ENCODE results near the gene CDHR4. TPM values are rescaled to one million over a fixed set of nuclear protein-coding genes. Genes with fewer than 3 reads are reported as not detected.

The CDHR4 gene
- total and polyA plus RNA-seq, 2 of the 8 experiments (the other 6 are each of a cell fraction or from before 2014, with no cell fraction given) = 0.50 to 0.60 TPM

DNA sequence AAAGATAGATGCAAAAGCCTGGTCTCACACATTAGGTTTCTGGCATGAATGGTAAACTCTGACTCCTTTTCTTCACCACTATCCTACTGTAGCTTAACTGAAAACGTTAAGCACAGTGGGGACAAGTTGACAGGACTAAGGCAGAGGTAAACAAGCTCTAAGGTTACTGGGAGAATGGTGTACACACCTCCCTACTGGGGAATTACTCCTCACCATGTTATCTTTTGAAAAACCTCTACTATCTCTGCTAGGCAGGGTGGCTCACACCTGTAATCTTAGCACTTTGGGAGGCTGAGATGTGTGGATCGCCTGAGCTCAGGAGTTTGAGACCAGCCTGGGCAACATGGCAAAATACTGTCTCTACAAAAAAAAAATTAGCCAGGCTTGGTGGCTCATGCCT lies 42.5 kb downstream of the CDHR4 start:
- no peak overlapping the region for H4K5ac ChIP-seq (ENCODE audit: insufficient read length, low read depth, low read length)
- no peak overlapping the region for H3K4me3 ChIP-seq (ENCODE audit: extremely low read depth in 1 of 4, insufficient read depth in 2 of 4, low read depth in 3 of 4, low read length in 4 of 4)
- H3K27me3 ChIP-seq (replicated peaks in 1 of 4; ENCODE audit: control insufficient read depth in 3 of 4, extremely low read depth in 1 of 4, insufficient read depth in 3 of 4, low read length in 3 of 4) = no peaks in the 10 kb centered on the region
- ChIA-PET POLR2A (ENCODE audit: partially characterized antibody) (interaction anchor here (0.6 to 1.6 kb wide), 3 partner anchors 29 to 324 kb away, joined by 3 to 5 read pairs (median 4); partner anchors contain the start of genes AMIGO3 and IP6K1), CTCF (ENCODE audit: partially characterized antibody) (interaction anchor here (0.6 to 1.7 kb wide), 6 partner anchors 13 to 308 kb away, joined by 3 to 6 read pairs (median 4); no protein-coding TSS in a partner anchor)
- H4K91ac ChIP-seq (replicated peaks; ENCODE audit: insufficient read length, low read length) = no peak overlapping the region
- no peak for FAIRE-seq
- no peak overlapping the region for H4K8ac ChIP-seq (ENCODE audit: extremely low read depth, insufficient read depth, low read length)
- no peak overlapping the region for H3K23ac ChIP-seq (ENCODE audit: insufficient read length)
- H3K23me2 ChIP-seq (ENCODE audit: low read depth, low read length) = no peaks in the 10 kb centered on the region
- TF ChIP-seq CBX5 (IDR thresholded peaks at IDR 0.05; ENCODE audit: low read depth, low read length) (no peak), SP1 (IDR thresholded peaks at IDR 0.05; ENCODE audit: low read depth, low read length) (no peak), TBP (IDR thresholded peaks at IDR 0.05; ENCODE audit: low read depth, low read length) (no peak), SRF (IDR thresholded peaks at IDR 0.05; ENCODE audit: low read depth, low read length) (no peak), NANOG (IDR thresholded peaks at IDR 0.05; ENCODE audit: insufficient read depth, low read depth, low read length, poor library complexity, severe bottlenecking) (no peak), SIRT6 (IDR thresholded peaks at IDR 0.05; ENCODE audit: low read length) (no peak), RBBP5 (IDR thresholded peaks at IDR 0.05; ENCODE audit: borderline replicate concordance, low read depth, low read length) (no peak), RFX5 (IDR thresholded peaks at IDR 0.05; ENCODE audit: borderline replicate concordance, low read depth, low read length) (no peak), HDAC6 (IDR thresholded peaks at IDR 0.05; ENCODE audit: low read depth, low read length) (no peak), CTBP2 (IDR thresholded peaks at IDR 0.05; ENCODE audit: borderline replicate concordance, insufficient read depth, insufficient read length, low read length) (no peak)
- H3K4ac ChIP-seq (replicated peaks; ENCODE audit: insufficient read length, low read depth, low read length) = no peak overlapping the region
- H2BK12ac ChIP-seq (ENCODE audit: low read depth, low read length) = no peak overlapping the region
- no peak overlapping the region for H3K56ac ChIP-seq (replicated peaks; ENCODE audit: insufficient read length, low read depth, low read length)
- H2BK20ac ChIP-seq (ENCODE audit: low read length) = no peak overlapping the region
- H3K9me3 ChIP-seq (ENCODE audit: insufficient read depth in 2 of 2, low read depth in 1 of 2, low read length in 1 of 2) = no peaks in the 10 kb centered on the region
- H2AFZ ChIP-seq (ENCODE audit: low read length) = no peak overlapping the region
- H2BK15ac ChIP-seq (ENCODE audit: low read length) = no peak overlapping the region
- no peak overlapping the region for H2AK5ac ChIP-seq (ENCODE audit: low read depth, low read length)
- H3K79me1 ChIP-seq (ENCODE audit: low read depth, low read length) = peaks cover 4% of the 10 kb centered on the region; the same call in 1 of the 2 replicates
- H3K27ac ChIP-seq (ENCODE audit: low read depth, low read length) = no peak overlapping the region
- no peaks in the 10 kb centered on the region for H3K4me1 ChIP-seq (replicated peaks in 1 of 4; ENCODE audit: control insufficient read depth in 3 of 4, insufficient read depth in 4 of 4, low read length in 3 of 4)
- H3K18ac ChIP-seq (ENCODE audit: extremely low read depth, low read length) = no peak overlapping the region
- H3K36me3 ChIP-seq (ENCODE audit: control insufficient read depth in 2 of 4, insufficient read depth in 4 of 4, low read length in 3 of 4) = no peaks in the 10 kb centered on the region
- no peak overlapping the region for H2BK120ac ChIP-seq (replicated peaks; ENCODE audit: low read depth, low read length)
- no peak overlapping the region for H2BK5ac ChIP-seq (ENCODE audit: low read depth, low read length)
- peaks cover 3 to 7% of the 10 kb centered on the region in 2 experiments for H4K20me1 ChIP-seq (replicated peaks in 1 of 2; ENCODE audit: control insufficient read depth in 1 of 2, insufficient read depth in 2 of 2, low read length in 2 of 2)
- H3K9ac ChIP-seq (replicated peaks in 1 of 4; ENCODE audit: extremely low read depth in 1 of 4, low read depth in 3 of 4, low read length in 3 of 4) = no peak overlapping the region
- WGBS, 2 experiments (ENCODE audit: extremely low coverage in 1 of 2, insufficient coverage in 1 of 2, insufficient read length in 1 of 2, insufficient replicate concordance in 2 of 2, low coverage in 1 of 2, low lambda C conversion rate in 2 of 2, missing lambda C conversion rate in 1 of 2) = 85% methylated on average over 2 of the region's 2 CpGs; no CpG with 5 or more reads in 1 of the 2 experiments
- no peak overlapping the region for H3K4me2 ChIP-seq (ENCODE audit: insufficient read depth in 1 of 2, low read depth in 2 of 2, low read length in 2 of 2)
- no peak for DNase-seq (ENCODE audit: low read depth in 1 of 2, low spot score in 2 of 2)
- H3K14ac ChIP-seq (ENCODE audit: insufficient read length) = no peak overlapping the region
- H3K79me2 ChIP-seq (ENCODE audit: control insufficient read depth in 1 of 2, insufficient read depth in 2 of 2, low read length in 2 of 2) = peaks cover 0 to 70% of the 10 kb centered on the region in 2 experiments; a peak in 3 of 4 replicates
